Spleen (tissue), 11 donors: ENCODE data around the gene LRP2. TPM values are rescaled to one million over a fixed set of nuclear protein-coding genes. Genes with fewer than 3 reads are reported as not detected.

ENCODE experiments used
- DNase-seq: peaks from one replicate; pipeline ENCODE4 v3.0.0-alpha.2; 2020
- H3K27ac ChIP-seq, 8 donors: fragments of 200-600 bp; sonication (generic) in 7 of 8; 1 replicate in 4 of 8; 2 replicates in 4 of 8; pipeline versions ENCODE4 v1.5.0 to v1.8.0; 2016 to 2021; ENCODE audit warnings: inconsistent platforms in 4 of 8, mild to moderate bottlenecking in 4 of 8, moderate library complexity in 1 of 8
- H3K27me3 ChIP-seq, 7 donors: fragments of 200-600 bp; sonication (generic) in 6 of 7; replicated peaks in 1 of 7; 1 replicate in 4 of 7; 2 replicates in 3 of 7; pipeline versions ENCODE4 v1.5.0 to v1.8.0; 2016 to 2021; ENCODE audit warnings: inconsistent platforms in 3 of 7, mild to moderate bottlenecking in 1 of 7
- H3K36me3 ChIP-seq, 6 donors: fragments of 200-600 bp; sonication (generic) in 5 of 6; 1 replicate in 4 of 6; 2 replicates in 2 of 6; pipeline versions ENCODE4 v1.5.0 to v1.8.0; 2016 to 2021; ENCODE audit warnings: inconsistent platforms in 2 of 6
- H3K4me1 ChIP-seq, 6 donors: fragments of 200-600 bp; sonication (generic) in 5 of 6; 1 replicate in 3 of 6; 2 replicates in 3 of 6; pipeline versions ENCODE4 v1.5.0 to v1.8.0; 2016 to 2021; ENCODE audit warnings: inconsistent platforms in 3 of 6
- H3K4me3 ChIP-seq, 8 donors: fragments of 200-600 bp; sonication (generic) in 7 of 8; 1 replicate in 4 of 8; 2 replicates in 4 of 8; pipeline versions ENCODE4 v1.5.0 to v1.8.0; 2016 to 2021; ENCODE audit warnings: inconsistent platforms in 4 of 8, mild to moderate bottlenecking in 4 of 8, moderate library complexity in 2 of 8
- H3K9me3 ChIP-seq, 8 donors: fragments of 200-600 bp; sonication (generic) in 7 of 8; 1 replicate in 4 of 8; 2 replicates in 4 of 8; pipeline versions ENCODE4 v1.5.0 to v1.8.0; 2016 to 2021; ENCODE audit warnings: inconsistent platforms in 4 of 8
- POLR2A ChIP-seq, 3 donors: fragments of 450-650 bp; IDR thresholded peaks; one replicate each; pipeline ENCODE4 v1.5.1; 2017; ENCODE audit warnings: antibody characterized with exemption in 3 of 3, mild to moderate bottlenecking in 1 of 3
- POLR2AphosphoS5 ChIP-seq, 3 donors: sonication (generic); formaldehyde crosslinking; IDR thresholded peaks; one replicate each; pipeline ENCODE4 v1.5.1; 2017; ENCODE audit warnings: antibody characterized with exemption in 3 of 3
- WGBS, 5 donors: extraction: QIAGEN DNeasy Blood & Tissue Kit in 3 of 5; methylation state at CpG; one replicate each; pipeline versions ENCODE4 v1.1.5 to v1.1.7; 2013 to 2018; 5-methylcytosine and 5-hydroxymethylcytosine counted together
- intact Hi-C: fragments of 100-400 bp; cut with DNase I; formaldehyde crosslinking; loops from one replicate; pipeline ENCODE4 v1.15.0; 2023; ENCODE audit warnings: low total_unique reads
- polyA plus RNA-seq, 3 donors: library from polyadenylated mRNA; stranded (reverse); fragments of 200-250 nt; gene quantifications; one replicate each; pipeline ENCODE4 v1.2.1, GENCODE V29; 2013
- total RNA-seq, 7 donors: library from RNA; depleted of rRNA in 3 of 7; stranded (reverse); fragments of >200 nt in 3 of 7; fragmentation: NEBNext Ultra II Directional in 4 of 7; extraction: Animal tissue kit (Norgen Biotek cat#: 25700) in 4 of 7; gene quantifications; one replicate each; pipeline versions ENCODE4 v1.1.0 to v1.2.1, GENCODE V29; 2016 to 2021
- TF ChIP-seq, protein P1 (sequence below), 11 experiments: fragments of 200-600 bp in 7 of 11; fragments of 450-650 bp in 4 of 11; sonication (generic) in 4 of 11; IDR thresholded peaks in 8 of 11; conservative IDR thresholded peaks in 3 of 11; 1 replicate in 7 of 11; 2 replicates in 4 of 11; pipeline versions ENCODE4 v1.4.0 to v1.8.0; 2016 to 2021; ENCODE audit warnings: antibody characterized with exemption in 11 of 11, inconsistent platforms in 4 of 11, mild to moderate bottlenecking in 1 of 11
- donor health status: healthy with polysubstance abuse.
- donor health status: DM: no; HTN: no; CAD: no; lungs with moderate emphysema.
- donor health status: DM: no; HTN: no; CAD: no.
- donor health status: Bipolar disorder and iron deficiency.
- donor health status: healthy.
- donor health status: DM: no; HTN: no; CAD: no.
- donor health status: DM: yes; HTN: yes; CAD: no.

Gene LRP2
- total and polyA plus RNA-seq, 10 donors = not detected

DNA sequence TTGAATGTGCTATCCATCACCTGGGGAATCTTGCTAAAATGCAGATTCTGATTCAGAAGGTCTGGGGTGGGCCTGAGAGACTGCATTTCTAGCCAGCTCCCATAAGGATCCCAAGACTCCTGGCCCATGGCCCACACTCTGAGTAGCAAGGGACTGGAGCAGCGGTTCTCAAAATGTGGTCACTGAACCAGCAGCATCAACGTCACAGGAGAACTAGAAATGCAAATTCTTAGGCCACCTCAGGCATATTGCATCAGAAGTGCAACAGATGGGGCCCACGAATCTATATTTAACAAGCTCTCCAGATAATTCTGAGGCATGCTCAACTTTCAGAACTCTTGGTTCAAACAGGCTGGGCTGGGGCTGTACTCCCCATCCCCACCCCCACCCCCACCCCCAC is 218.3 kb downstream of the LRP2 start:
- no peak overlapping the region for H3K27ac ChIP-seq
- WGBS, 5 donors = 48 to 77% (median 57%) methylated on average over 2 to 3 of the region's 3 CpGs
- no peaks in the 10 kb centered on the region for H3K36me3 ChIP-seq
- no peaks in the 10 kb centered on the region for H3K9me3 ChIP-seq
- no peaks in the 10 kb centered on the region for H3K27me3 ChIP-seq
- peaks cover 0 to 4% (median 0%) of the 10 kb centered on the region in 6 donors for H3K4me1 ChIP-seq
- intact Hi-C loops = loop anchor here (5.0 kb wide), 1 partner anchor 182 kb away; no protein-coding TSS in a partner anchor
- TF ChIP-seq, protein P1, sequence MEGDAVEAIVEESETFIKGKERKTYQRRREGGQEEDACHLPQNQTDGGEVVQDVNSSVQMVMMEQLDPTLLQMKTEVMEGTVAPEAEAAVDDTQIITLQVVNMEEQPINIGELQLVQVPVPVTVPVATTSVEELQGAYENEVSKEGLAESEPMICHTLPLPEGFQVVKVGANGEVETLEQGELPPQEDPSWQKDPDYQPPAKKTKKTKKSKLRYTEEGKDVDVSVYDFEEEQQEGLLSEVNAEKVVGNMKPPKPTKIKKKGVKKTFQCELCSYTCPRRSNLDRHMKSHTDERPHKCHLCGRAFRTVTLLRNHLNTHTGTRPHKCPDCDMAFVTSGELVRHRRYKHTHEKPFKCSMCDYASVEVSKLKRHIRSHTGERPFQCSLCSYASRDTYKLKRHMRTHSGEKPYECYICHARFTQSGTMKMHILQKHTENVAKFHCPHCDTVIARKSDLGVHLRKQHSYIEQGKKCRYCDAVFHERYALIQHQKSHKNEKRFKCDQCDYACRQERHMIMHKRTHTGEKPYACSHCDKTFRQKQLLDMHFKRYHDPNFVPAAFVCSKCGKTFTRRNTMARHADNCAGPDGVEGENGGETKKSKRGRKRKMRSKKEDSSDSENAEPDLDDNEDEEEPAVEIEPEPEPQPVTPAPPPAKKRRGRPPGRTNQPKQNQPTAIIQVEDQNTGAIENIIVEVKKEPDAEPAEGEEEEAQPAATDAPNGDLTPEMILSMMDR (IDR thresholded peaks at IDR 0.05 in 8 of 11, conservative IDR thresholded peaks at IDR 0.05 in 3 of 11) = no peak
- TF ChIP-seq POLR2A (IDR thresholded peaks at IDR 0.05) (no peak), POLR2AphosphoS5 (IDR thresholded peaks at IDR 0.05) (no peak)
- DNase-seq = no peak
- no peak overlapping the region for H3K4me3 ChIP-seq

DNA sequence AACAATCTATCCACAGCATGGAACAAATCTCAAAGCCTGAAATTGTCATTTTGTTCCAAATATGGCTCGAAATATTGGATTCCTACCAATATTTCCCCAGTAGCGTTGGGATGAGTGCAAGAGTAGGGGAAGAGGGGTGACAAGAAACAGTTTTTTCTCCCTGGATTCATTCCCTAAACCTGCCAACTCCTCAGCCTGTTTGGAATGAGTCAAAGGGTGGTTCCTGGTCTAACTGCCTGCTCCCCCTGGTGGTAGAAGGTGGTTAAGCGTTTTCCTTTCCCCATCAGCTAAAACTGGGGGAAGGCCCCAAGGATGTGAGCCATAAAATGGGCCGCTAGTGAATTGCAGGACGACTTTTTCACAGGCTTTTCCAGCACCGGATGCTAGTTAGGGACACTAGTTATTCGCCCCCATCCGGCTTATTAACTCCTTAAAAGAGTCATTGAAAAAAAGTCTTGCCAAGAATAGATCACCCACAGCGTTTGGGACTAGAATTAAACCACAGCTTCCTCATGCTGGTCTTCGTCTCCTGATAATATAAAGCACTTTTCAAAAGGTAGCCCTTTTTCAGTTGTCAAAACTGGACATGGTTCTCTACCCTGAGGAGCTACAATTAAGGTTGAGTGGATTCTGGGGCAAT is 220.5 kb downstream of the LRP2 start:
- Histone ChIP-seq H3K9me3 (no peaks in the 10 kb centered on the region), H3K27me3 (no peaks in the 10 kb centered on the region), H3K36me3 (no peaks in the 10 kb centered on the region), H3K4me3 (no peak overlapping the region), H3K4me1 (peaks cover 0 to 4% (median 0%) of the 10 kb centered on the region in 6 donors), H3K27ac (no peak overlapping the region)
- intact Hi-C loops = loop anchor here (5.0 kb wide), 1 partner anchor 180 kb away; no protein-coding TSS in a partner anchor
- DNase-seq = no peak
- TF ChIP-seq POLR2AphosphoS5 (IDR thresholded peaks at IDR 0.05) = no peak
- TF ChIP-seq, protein P1 (IDR thresholded peaks at IDR 0.05 in 8 of 11, conservative IDR thresholded peaks at IDR 0.05 in 3 of 11) = peak; percentile 55 to 86 (median 81)
- 17 to 26% (median 21%) methylated on average over 10 of the region's 10 CpGs for WGBS, 5 donors

DNA sequence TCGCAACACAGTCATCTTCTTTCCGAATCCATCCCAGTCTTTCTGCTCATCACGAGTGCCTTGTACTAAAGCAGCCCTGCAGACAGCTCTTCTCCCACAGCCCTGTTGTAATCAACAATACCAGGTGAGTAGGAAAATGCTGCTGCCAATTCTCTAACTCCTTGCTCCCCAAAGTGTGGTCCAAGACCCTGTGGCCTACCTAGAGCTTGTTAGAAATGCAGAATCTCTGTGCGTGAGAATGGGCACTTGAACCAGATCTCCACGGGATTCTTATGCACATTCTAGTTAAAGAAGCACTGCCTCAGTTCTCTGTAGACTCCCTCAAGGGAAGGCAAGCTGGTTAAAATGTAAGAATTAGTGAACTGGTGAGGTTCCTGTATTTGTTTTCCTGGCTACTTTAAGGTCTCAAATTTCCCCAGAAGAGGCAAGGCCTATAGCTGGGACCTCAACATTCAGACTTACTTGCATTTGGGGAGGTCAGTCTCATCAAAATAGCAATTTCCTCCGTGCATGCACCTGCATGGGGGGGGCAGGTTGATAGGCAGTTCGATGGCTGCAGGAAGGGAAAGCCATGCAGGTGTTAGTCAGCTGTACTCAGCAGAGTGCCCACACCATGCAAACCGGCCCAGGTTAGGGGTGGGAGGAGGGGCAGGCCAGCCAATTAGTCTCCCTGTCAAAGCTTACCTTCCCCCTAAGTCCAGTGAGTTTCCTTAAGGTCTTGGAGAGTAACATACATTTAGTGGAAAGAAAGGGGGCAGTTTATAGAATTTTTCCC is 222.2 kb downstream of the LRP2 start:
- 65 to 84% (median 77%) methylated on average over 8 of the region's 8 CpGs for WGBS, 5 donors
- Histone ChIP-seq H3K27me3 (no peaks in the 10 kb centered on the region), H3K4me3 (no peak overlapping the region), H3K9me3 (no peaks in the 10 kb centered on the region), H3K27ac (no peak overlapping the region), H3K36me3 (no peaks in the 10 kb centered on the region), H3K4me1 (peaks cover 0 to 4% (median 0%) of the 10 kb centered on the region in 6 donors)
- intact Hi-C loops = loop anchor here (5.0 kb wide), 1 partner anchor 178 kb away; no protein-coding TSS in a partner anchor
- TF ChIP-seq, protein P1 (IDR thresholded peaks at IDR 0.05 in 8 of 11, conservative IDR thresholded peaks at IDR 0.05 in 3 of 11) = no peak
- TF ChIP-seq POLR2A (IDR thresholded peaks at IDR 0.05) (no peak), POLR2AphosphoS5 (IDR thresholded peaks at IDR 0.05) (no peak)
- DNase-seq = no peak

DNA sequence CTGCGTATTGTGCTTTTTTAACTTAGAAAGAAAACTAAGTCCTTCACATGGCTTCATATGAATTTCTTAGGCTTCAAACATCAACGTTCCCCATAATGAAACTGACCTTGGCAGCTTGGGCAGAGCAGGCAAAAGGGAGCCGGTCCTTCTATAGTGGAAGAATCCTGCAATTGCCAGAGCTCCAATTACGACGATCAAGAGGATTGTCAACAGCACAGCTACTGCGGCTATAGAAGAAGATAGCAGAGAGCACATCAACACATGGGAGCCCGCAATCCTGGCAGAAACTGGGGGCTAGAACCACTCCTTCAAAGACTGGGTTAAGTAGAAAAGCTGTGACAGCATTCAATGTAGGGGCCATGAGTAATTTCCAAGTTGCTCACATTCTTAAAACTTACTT is 223.2 kb downstream of the LRP2 start:
- DNase-seq = no peak
- no peak overlapping the region for H3K4me3 ChIP-seq
- no peaks in the 10 kb centered on the region for H3K9me3 ChIP-seq
- H3K36me3 ChIP-seq = no peaks in the 10 kb centered on the region
- no peak overlapping the region for H3K27ac ChIP-seq
- 79 to 91% (median 89%) methylated on average over 7 of the region's 7 CpGs for WGBS, 5 donors
- TF ChIP-seq POLR2A (IDR thresholded peaks at IDR 0.05) = no peak
- no peak for TF ChIP-seq POLR2AphosphoS5 (IDR thresholded peaks at IDR 0.05)
- TF ChIP-seq, protein P1 (IDR thresholded peaks at IDR 0.05 in 8 of 11, conservative IDR thresholded peaks at IDR 0.05 in 3 of 11) = no peak
- H3K27me3 ChIP-seq = no peaks in the 10 kb centered on the region
- intact Hi-C loops = no loop called here
- peaks cover 0 to 4% (median 0%) of the 10 kb centered on the region in 6 donors for H3K4me1 ChIP-seq
